H1 (cell line): ENCODE measurements around the gene LRRC4C. TPM values are rescaled to one million over a fixed set of nuclear protein-coding genes. Genes with fewer than 3 reads are reported as not detected.

Experiments used
- CTCF ChIA-PET: fragments of 300-600 bp; sonication (Branson Sonifier 250); formaldehyde crosslinking; loops from one replicate; lab custom pipeline; 2021; ENCODE audit not compliant: partially characterized antibody; lab: Charles Lee
- POLR2A ChIA-PET: fragments of 300-600 bp; sonication (Branson Sonifier 250); formaldehyde crosslinking; loops from one replicate; lab custom pipeline; 2021; ENCODE audit warnings: inconsistent platforms; ENCODE audit not compliant: partially characterized antibody; lab: Charles Lee
- DNase-seq, 2 experiments: peaks; one replicate each; pipeline versions ENCODE4 v3.0.0 to v3.0.0-alpha.2; 2010 to 2022; ENCODE audit warnings: low spot score in 2 of 2, low read depth in 1 of 2, mixed read lengths in 1 of 2
- FAIRE-seq: peaks from 2 replicates; lab custom pipeline; 2011; peaks lifted over from hg19 to GRCh38; lab: Jason Lieb, UNC
- H2AFZ ChIP-seq: 2 replicates; pipeline ENCODE4 v1.8.1; 2012; ENCODE audit warnings: low read length, inconsistent platforms
- H2AK5ac ChIP-seq: 2 replicates; pipeline ENCODE4 v1.6.1; 2013; ENCODE audit warnings: low read depth, low read length
- H2BK120ac ChIP-seq: replicated peaks from 2 replicates; pipeline ENCODE3; 2013; ENCODE audit warnings: low read depth, low read length, inconsistent platforms
- H2BK12ac ChIP-seq: 2 replicates; pipeline ENCODE4 v1.6.1; 2013; ENCODE audit warnings: low read depth, low read length
- H2BK15ac ChIP-seq: 2 replicates; pipeline ENCODE4 v1.6.1; 2013; ENCODE audit warnings: low read length
- H2BK20ac ChIP-seq: 2 replicates; pipeline ENCODE4 v1.6.1; 2013; ENCODE audit warnings: low read length
- H2BK5ac ChIP-seq: 2 replicates; pipeline ENCODE4 v1.6.1; 2013; ENCODE audit warnings: low read depth, low read length
- H3K14ac ChIP-seq: 2 replicates; pipeline ENCODE4 v1.6.1; 2013; ENCODE audit warnings: inconsistent platforms; ENCODE audit not compliant: insufficient read length
- H3K18ac ChIP-seq: 2 replicates; pipeline ENCODE4 v1.6.1; 2013; ENCODE audit warnings: low read length; ENCODE audit errors: extremely low read depth
- H3K23ac ChIP-seq: 2 replicates; pipeline ENCODE4 v1.6.1; 2013; ENCODE audit warnings: inconsistent platforms; ENCODE audit not compliant: insufficient read length
- H3K23me2 ChIP-seq: 2 replicates; pipeline ENCODE4 v1.6.1; 2013; ENCODE audit warnings: low read depth, low read length
- H3K27ac ChIP-seq: 2 replicates; pipeline ENCODE4 v1.6.1; 2011; ENCODE audit warnings: low read depth, low read length, inconsistent platforms
- H3K27me3 ChIP-seq, 4 experiments: replicated peaks in 1 of 4; 1 replicate in 1 of 4; 2 replicates in 3 of 4; pipeline versions ENCODE4 v1.6.1 to v1.8.1; 2011 to 2013; ENCODE audit warnings: low read length in 3 of 4, mild to moderate bottlenecking in 3 of 4, inconsistent platforms in 2 of 4, mixed read lengths in 2 of 4, moderate library complexity in 1 of 4; ENCODE audit not compliant: control insufficient read depth in 3 of 4, insufficient read depth in 3 of 4; ENCODE audit errors: extremely low read depth in 1 of 4
- H3K36me3 ChIP-seq, 4 experiments: 2 replicates each; pipeline versions ENCODE4 v1.6.1 to v1.8.1; 2011 to 2013; ENCODE audit warnings: mild to moderate bottlenecking in 4 of 4, low read length in 3 of 4, moderate library complexity in 2 of 4, control low read depth in 1 of 4, inconsistent platforms in 1 of 4; ENCODE audit not compliant: insufficient read depth in 4 of 4, control insufficient read depth in 2 of 4
- H3K4ac ChIP-seq: replicated peaks from 2 replicates; pipeline ENCODE3; 2013; ENCODE audit warnings: low read length, low read depth, mixed read lengths, inconsistent platforms; ENCODE audit not compliant: insufficient read length
- H3K4me1 ChIP-seq, 4 experiments: replicated peaks in 1 of 4; 1 replicate in 1 of 4; 2 replicates in 3 of 4; pipeline versions ENCODE4 v1.6.1 to v1.8.1; 2011 to 2013; ENCODE audit warnings: low read length in 3 of 4, inconsistent platforms in 2 of 4, mixed read lengths in 1 of 4; ENCODE audit not compliant: insufficient read depth in 4 of 4, control insufficient read depth in 3 of 4
- H3K4me2 ChIP-seq, 2 experiments: 2 replicates each; pipeline versions ENCODE4 v1.6.1 to v1.8.1; 2011 to 2013; ENCODE audit warnings: low read depth in 2 of 2, low read length in 2 of 2, control low read depth in 1 of 2, inconsistent platforms in 1 of 2, mild to moderate bottlenecking in 1 of 2; ENCODE audit not compliant: insufficient read depth in 1 of 2
- H3K4me3 ChIP-seq, 4 experiments: fragments of 200-600, 300-600 bp in 1 of 4; sonication (generic), shearing (Covaris generic), sonication (Bioruptor Twin) in 1 of 4; 2 replicates each; pipeline versions ENCODE4 v1.5.1 to v1.8.1; 2011 to 2016; ENCODE audit warnings: low read length in 4 of 4, low read depth in 3 of 4, control low read depth in 2 of 4, inconsistent platforms in 2 of 4, mild to moderate bottlenecking in 2 of 4, mixed read lengths in 1 of 4, moderate library complexity in 1 of 4; ENCODE audit not compliant: insufficient read depth in 2 of 4; ENCODE audit errors: extremely low read depth in 1 of 4
- H3K56ac ChIP-seq: replicated peaks from 2 replicates; pipeline ENCODE3; 2013; ENCODE audit warnings: low read depth, mild to moderate bottlenecking, mixed read lengths, low read length, inconsistent platforms; ENCODE audit not compliant: insufficient read length
- H3K79me1 ChIP-seq: 2 replicates; pipeline ENCODE4 v1.6.1; 2013; ENCODE audit warnings: low read depth, low read length, control low read depth
- H3K79me2 ChIP-seq, 2 experiments: 2 replicates each; pipeline versions ENCODE4 v1.6.1 to v1.8.1; 2012 to 2013; ENCODE audit warnings: low read length in 2 of 2, mild to moderate bottlenecking in 2 of 2, inconsistent platforms in 1 of 2; ENCODE audit not compliant: insufficient read depth in 2 of 2, control insufficient read depth in 1 of 2
- H3K9ac ChIP-seq, 4 experiments: replicated peaks in 1 of 4; 1 replicate in 1 of 4; 2 replicates in 3 of 4; pipeline versions ENCODE4 v1.6.1 to v1.8.1; 2011 to 2013; ENCODE audit warnings: low read depth in 3 of 4, low read length in 3 of 4, control low read depth in 2 of 4, mild to moderate bottlenecking in 2 of 4, moderate library complexity in 2 of 4, inconsistent platforms in 1 of 4; ENCODE audit errors: extremely low read depth in 1 of 4
- H3K9me3 ChIP-seq, 2 experiments: 2 replicates each; pipeline versions ENCODE4 v1.6.1 to v1.8.1; 2012 to 2013; ENCODE audit warnings: mild to moderate bottlenecking in 2 of 2, moderate library complexity in 2 of 2, control low read depth in 1 of 2, inconsistent platforms in 1 of 2, low read depth in 1 of 2, low read length in 1 of 2, mixed read lengths in 1 of 2; ENCODE audit not compliant: insufficient read depth in 2 of 2
- H4K20me1 ChIP-seq, 2 experiments: replicated peaks in 1 of 2; 2 replicates each; pipeline versions ENCODE3 to v1.8.1; 2011 to 2013; ENCODE audit warnings: inconsistent platforms in 2 of 2, low read length in 2 of 2, mild to moderate bottlenecking in 1 of 2; ENCODE audit not compliant: insufficient read depth in 2 of 2, control insufficient read depth in 1 of 2
- H4K5ac ChIP-seq: 2 replicates; pipeline ENCODE4 v1.6.1; 2013; ENCODE audit warnings: low read length, low read depth, mixed read lengths, inconsistent platforms; ENCODE audit not compliant: insufficient read length
- H4K8ac ChIP-seq: 2 replicates; pipeline ENCODE4 v1.8.0; 2013; ENCODE audit warnings: mild to moderate bottlenecking, moderate library complexity, low read length, inconsistent platforms; ENCODE audit not compliant: insufficient read depth; ENCODE audit errors: extremely low read depth
- H4K91ac ChIP-seq: replicated peaks from 2 replicates; pipeline ENCODE3; 2013; ENCODE audit warnings: low read length, mixed read lengths, inconsistent platforms; ENCODE audit not compliant: insufficient read length
- CHD2 ChIP-seq: IDR thresholded peaks from 2 replicates; pipeline ENCODE4 v1.6.1; 2012; ENCODE audit warnings: low read length, improper control_type of control experiment
- EP300 ChIP-seq, 2 experiments: IDR thresholded peaks; 1 replicate in 1 of 2; 2 replicates in 1 of 2; pipeline ENCODE4 v1.6.1; 2011 to 2012; ENCODE audit warnings: low read depth in 2 of 2, low read length in 2 of 2, mild to moderate bottlenecking in 2 of 2, borderline replicate concordance in 1 of 2, inconsistent platforms in 1 of 2, moderate library complexity in 1 of 2
- GTF2F1 ChIP-seq: IDR thresholded peaks from 2 replicates; pipeline ENCODE4 v1.6.1; 2012; ENCODE audit warnings: low read depth, low read length, improper control_type of control experiment, borderline replicate concordance
- TAF1 ChIP-seq: IDR thresholded peaks from 2 replicates; pipeline ENCODE4 v1.6.1; 2011; ENCODE audit warnings: mild to moderate bottlenecking, low read depth, low read length
- USF2 ChIP-seq: IDR thresholded peaks from 2 replicates; pipeline ENCODE4 v1.6.1; 2011; ENCODE audit warnings: low read length, improper control_type of control experiment
- WGBS, 2 experiments: shearing (Covaris generic) in 1 of 2; methylation state at CpG; one replicate each; pipeline versions ENCODE4 v1.1.6 to v1.1.7; 2013 to 2015; ENCODE audit warnings: low lambda C conversion rate in 2 of 2, mixed read lengths in 2 of 2, inconsistent platforms in 1 of 2, low coverage in 1 of 2, missing lambda C conversion rate in 1 of 2; ENCODE audit not compliant: insufficient replicate concordance in 2 of 2, insufficient coverage in 1 of 2, insufficient read length in 1 of 2; ENCODE audit errors: extremely low coverage in 1 of 2, missing lambda C conversion rate in 1 of 2; 5-methylcytosine and 5-hydroxymethylcytosine counted together
- polyA plus RNA-seq, 7 experiments: library from polyadenylated mRNA; depleted of rRNA in 3 of 7; stranded (reverse) in 5 of 7; unstranded in 2 of 7; fragments of >200 nt in 5 of 7; fragments of 200-250 nt in 2 of 7; gene quantifications; 1 replicate in 5 of 7; 2 replicates in 1 of 7; 4 replicates in 1 of 7; pipeline versions ENCODE4 v1.2.1 to v1.2.3, GENCODE V29; 2011 to 2013; ENCODE audit warnings: missing spikeins in 2 of 7, mixed read lengths in 2 of 7
- total RNA-seq: library from RNA; stranded (reverse); fragmentation: NEBNext Ultra II Directional; extraction: Animal tissue kit (Norgen Biotek cat#: 25700); gene quantifications from 2 replicates; pipeline ENCODE4 v1.2.1, GENCODE V29; 2021

Gene LRRC4C
- total and polyA plus RNA-seq, 2 of the 8 experiments (the other 6 are each of a cell fraction or from before 2014, with no cell fraction given): 0.23 to 2.2 TPM

DNA sequence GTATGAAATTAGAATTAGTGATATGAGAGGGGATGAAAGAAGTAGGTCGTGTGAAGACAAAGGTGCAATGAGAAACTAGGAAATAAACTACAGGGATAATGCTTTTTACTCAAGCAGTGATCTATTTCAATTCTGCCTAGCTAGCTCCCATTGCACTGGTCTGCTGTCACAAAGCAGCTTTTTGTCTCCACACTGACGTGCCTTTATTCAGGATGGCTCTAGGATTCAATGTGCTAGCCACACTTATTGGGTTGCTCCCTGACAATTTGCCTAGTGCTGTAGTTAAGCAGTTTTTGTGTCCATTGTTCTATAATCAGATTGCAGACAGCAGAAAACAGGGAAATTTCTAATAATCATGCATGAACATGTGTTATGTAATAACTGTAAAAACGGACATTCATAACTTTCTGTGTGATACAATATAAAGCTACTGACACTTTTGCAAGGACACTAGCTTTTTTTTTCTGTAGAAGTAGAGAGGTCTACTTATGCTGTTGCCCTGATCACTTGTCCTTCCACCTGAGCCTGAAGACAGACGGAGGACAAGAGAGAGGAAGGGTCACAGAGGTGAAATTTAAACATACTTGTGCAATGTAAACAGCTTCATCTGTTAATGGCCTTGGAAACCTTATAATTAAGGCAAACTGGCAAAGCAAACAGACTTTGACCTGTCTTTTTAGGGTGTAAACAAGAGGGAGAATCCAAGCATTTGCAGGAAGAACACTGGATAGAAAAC lies 269.6 kb downstream of the LRRC4C start:
- Histone ChIP-seq H3K9me3 (no peaks in the 10 kb centered on the region), H3K27me3 (no peaks in the 10 kb centered on the region), H3K9ac (no peak overlapping the region), H3K27ac (no peak overlapping the region), H4K91ac (no peak overlapping the region), H4K8ac (no peak overlapping the region), H3K4ac (no peak overlapping the region), H3K36me3 (no peaks in the 10 kb centered on the region), H3K56ac (no peak overlapping the region), H4K5ac (no peak overlapping the region), H2AK5ac (no peak overlapping the region), H3K23me2 (no peaks in the 10 kb centered on the region), H2AFZ (no peak overlapping the region), H3K4me2 (no peak overlapping the region), H2BK20ac (no peak overlapping the region), H2BK120ac (no peak overlapping the region), H3K18ac (no peak overlapping the region), H4K20me1 (no peaks in the 10 kb centered on the region), H3K79me2 (no peaks in the 10 kb centered on the region), H2BK5ac (no peak overlapping the region), H3K23ac (no peak overlapping the region), H3K4me1 (no peaks in the 10 kb centered on the region), H3K14ac (no peak overlapping the region), H2BK12ac (no peak overlapping the region), H3K4me3 (no peak overlapping the region), H2BK15ac (no peak overlapping the region), H3K79me1 (no peaks in the 10 kb centered on the region)
- FAIRE-seq (no peak), DNase-seq (no peak)
- POLR2A ChIA-PET: no interaction called here
- TF ChIP-seq CHD2 (no peak), GTF2F1 (no peak), TAF1 (no peak), USF2 (no peak), EP300 (IDR thresholded peaks at IDR 0.05; ENCODE audit: borderline replicate concordance in 1 of 2, low read depth in 2 of 2, low read length in 2 of 2) (no peak)
- 81 to 100% methylated on average over 1 to 4 of the region's 4 CpGs for WGBS, 2 experiments
- CTCF ChIA-PET: interaction anchor here (0.8 to 2.0 kb wide), 4 partner anchors 11 to 265 kb away, joined by 3 to 5 read pairs (median 3); no protein-coding TSS in a partner anchor
